Mammary epithelial cell (primary cell): Measurements from ENCODE around the gene LTV1.

Experiments
- CTCF ChIP-seq, 2 donors: IDR thresholded peaks in 1 of 2; conservative IDR thresholded peaks in 1 of 2; 2 replicates each; pipeline ENCODE4 v1.5.1; 2011 to 2012; ENCODE audit warnings: inconsistent platforms in 2 of 2, low read length in 2 of 2, mild to moderate bottlenecking in 2 of 2, control low read depth in 1 of 2, low read depth in 1 of 2; ENCODE audit not compliant: insufficient read depth in 1 of 2; ENCODE audit errors: extremely low read depth in 1 of 2
- EZH2 ChIP-seq: IDR thresholded peaks from 2 replicates; pipeline ENCODE4 v1.6.1; 2012; ENCODE audit warnings: low read length, inconsistent platforms, borderline replicate concordance

- no peak for TF ChIP-seq CTCF (conservative IDR thresholded peaks at IDR 0.05 in 1 of 2, IDR thresholded peaks at IDR 0.05 in 1 of 2; ENCODE audit: extremely low read depth in 1 of 2, insufficient read depth in 1 of 2, low read depth in 1 of 2, low read length in 2 of 2)
- no peak for TF ChIP-seq EZH2
Observed at GRCh38 chr6:143836150-143836549, 7.0 kb upstream of the LTV1 start.
